Measurements from ENCODE around the gene FAM170A.

FAM170A gene

DNA sequence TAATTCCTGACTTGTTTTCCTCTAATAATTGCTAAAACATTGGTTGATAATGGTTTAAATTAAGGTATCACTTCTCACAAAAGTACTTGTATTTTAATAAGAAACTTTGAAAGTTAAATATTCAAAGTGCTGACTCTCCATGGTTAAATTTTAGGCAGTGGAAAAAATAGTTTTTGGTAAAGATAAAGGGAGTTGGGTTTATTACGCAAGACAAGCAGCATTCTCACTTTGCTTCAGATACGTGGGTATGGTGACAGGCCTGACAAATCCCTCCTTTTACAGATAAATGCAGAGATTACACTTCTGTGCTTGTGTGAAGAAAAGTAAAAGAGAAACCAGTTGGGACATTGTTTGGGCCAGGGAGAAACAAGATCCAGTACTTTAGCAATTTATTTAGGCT, 14.5 kb upstream of the FAM170A start:
- in situ Hi-C loops (cut with MboI; ENCODE audit: low sequenced_read_pairs, unreplicated experiment) = no loop called here
- no peak for DNase-seq (ENCODE audit: low spot score)
- no peak for TF ChIP-seq CTCF (IDR thresholded peaks at IDR 0.05; ENCODE audit: borderline replicate concordance, control extremely low read depth, extremely low read depth, insufficient read depth, missing control alignments)

DNA sequence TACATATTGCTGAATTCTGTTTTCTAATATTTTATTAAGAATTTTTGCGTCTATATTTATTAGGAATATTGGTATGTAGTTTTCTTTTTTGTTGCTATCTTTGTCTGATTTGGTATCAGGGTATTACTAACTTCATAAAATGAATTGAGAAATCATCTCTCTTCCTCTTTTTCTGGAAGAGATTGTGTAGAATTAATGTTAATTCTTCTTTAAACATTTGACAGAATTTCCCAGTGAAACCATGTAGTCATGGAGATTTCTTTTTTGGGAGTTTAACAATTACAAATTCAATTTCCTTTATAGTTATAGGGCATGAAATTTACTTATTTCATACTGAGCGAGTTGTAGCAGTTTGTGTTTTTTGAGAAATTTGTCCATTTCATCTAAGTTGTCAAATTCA, 3.3 kb upstream of the FAM170A start:
- DNase-seq (ENCODE audit: low spot score) = no peak
- TF ChIP-seq CTCF (IDR thresholded peaks at IDR 0.05; ENCODE audit: borderline replicate concordance, control extremely low read depth, extremely low read depth, insufficient read depth, missing control alignments) = no peak
- in situ Hi-C loops (cut with MboI; ENCODE audit: low sequenced_read_pairs, unreplicated experiment) = no loop called here

- TF ChIP-seq CTCF (IDR thresholded peaks at IDR 0.05; ENCODE audit: borderline replicate concordance, control extremely low read depth, extremely low read depth, insufficient read depth, missing control alignments) = no peak
Observed at GRCh38 chr5:119630752-119631440, 1.5 kb downstream of the FAM170A start.

DNA sequence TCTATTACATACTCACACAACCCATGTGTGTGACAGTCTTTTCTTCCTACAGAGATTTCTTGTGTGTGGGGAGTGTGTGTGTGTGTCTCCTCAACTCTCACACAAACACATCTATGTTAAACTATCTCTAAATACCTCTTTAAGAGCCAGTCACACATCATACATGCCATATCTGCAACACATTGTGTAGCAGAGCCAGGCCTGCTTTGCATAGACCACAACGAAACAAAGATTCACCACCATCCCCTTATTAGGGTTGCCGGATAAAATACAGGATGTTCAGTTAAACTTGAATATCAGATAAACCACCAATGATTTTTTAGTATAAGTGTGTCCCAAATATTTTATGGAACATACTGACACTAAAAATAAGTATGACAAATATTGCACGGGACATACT, 2.3 kb downstream of the FAM170A start:
- in situ Hi-C loops (cut with MboI; ENCODE audit: low sequenced_read_pairs, unreplicated experiment) = no loop called here
- DNase-seq (ENCODE audit: low spot score) = no peak
- no peak for TF ChIP-seq CTCF (IDR thresholded peaks at IDR 0.05; ENCODE audit: borderline replicate concordance, control extremely low read depth, extremely low read depth, insufficient read depth, missing control alignments)

More at GRCh38 chr5:119630752-119631440, 1.5 kb downstream of the FAM170A start:
- no peak for DNase-seq (ENCODE audit: low spot score)
- in situ Hi-C loops (cut with MboI; ENCODE audit: low sequenced_read_pairs, unreplicated experiment) = no loop called here

DNA sequence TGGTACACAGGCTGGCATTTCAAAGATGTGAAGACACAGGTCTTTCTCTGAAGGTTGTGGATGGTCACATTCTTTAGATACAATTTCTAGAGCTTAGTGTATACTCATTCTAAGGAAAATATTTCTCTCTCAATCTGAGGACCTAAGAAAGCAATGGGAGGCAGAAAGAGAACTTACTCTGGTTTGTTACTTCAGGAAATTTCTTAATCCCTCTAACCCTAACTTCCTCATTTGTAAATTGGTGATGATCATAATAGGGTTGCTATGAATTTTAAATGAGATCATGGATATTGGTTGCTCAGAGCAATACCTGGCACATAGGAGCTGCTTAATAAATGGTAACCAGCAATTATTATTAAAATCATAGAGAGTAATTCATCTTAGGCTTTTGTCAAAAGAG, 22.1 kb downstream of the FAM170A start:
- DNase-seq (ENCODE audit: low spot score) = no peak
- in situ Hi-C loops (cut with MboI; ENCODE audit: low sequenced_read_pairs, unreplicated experiment) = no loop called here

DNA sequence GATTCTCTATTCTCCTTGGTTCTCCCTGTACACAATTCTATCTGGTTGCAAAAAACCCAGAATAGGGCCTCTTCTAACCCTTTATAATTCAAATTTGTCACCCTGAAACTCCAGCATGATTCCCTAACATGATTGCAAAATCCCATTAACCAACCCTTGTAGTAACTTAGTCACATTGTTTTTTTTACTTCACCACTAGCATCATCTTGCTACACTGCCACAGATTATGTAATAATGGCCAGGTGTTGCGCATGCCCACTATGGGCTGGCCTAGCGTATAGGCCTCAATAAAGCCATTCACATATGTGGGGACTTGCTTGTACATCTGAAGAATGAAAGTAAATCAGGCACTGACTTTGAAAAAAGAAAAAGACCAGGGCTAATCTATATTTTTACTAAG, 25.7 kb downstream of the FAM170A start:
- no peak for DNase-seq (ENCODE audit: low spot score)
- in situ Hi-C loops (cut with MboI; ENCODE audit: low sequenced_read_pairs, unreplicated experiment) = no loop called here
- no peak for TF ChIP-seq CTCF (IDR thresholded peaks at IDR 0.05; ENCODE audit: borderline replicate concordance, control extremely low read depth, extremely low read depth, insufficient read depth, missing control alignments)

More for the DNA sequence above, 22.1 kb downstream of the FAM170A start:
- TF ChIP-seq CTCF (IDR thresholded peaks at IDR 0.05; ENCODE audit: borderline replicate concordance, control extremely low read depth, extremely low read depth, insufficient read depth, missing control alignments) = no peak
